ENCODE measurements around the gene PSEN1.
"Not testable (repeated sequence)": the region's sequence is repeated elsewhere in the genome, so short reads cannot be mapped to it uniquely, and the experiment has no call there.

DNA sequence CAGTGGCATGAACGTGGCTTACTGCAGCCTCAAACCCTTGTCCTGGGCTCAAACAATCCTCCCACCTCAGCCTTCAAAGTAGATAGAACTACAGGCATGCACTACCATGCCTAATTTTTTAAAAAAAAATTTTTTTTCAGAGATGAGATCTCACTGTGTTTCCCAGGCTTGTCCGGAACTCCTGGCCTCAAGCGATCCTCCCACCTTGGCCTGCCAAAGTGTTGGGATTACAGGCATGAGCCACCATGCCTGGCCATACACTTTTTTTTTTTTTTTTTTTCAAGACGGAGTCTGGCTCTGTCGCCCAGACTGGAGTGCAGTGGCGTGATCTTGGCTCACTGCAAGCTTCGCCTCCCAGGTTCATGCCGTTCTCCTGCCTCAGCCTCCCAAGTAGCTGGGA, 58.0 kb downstream of the PSEN1 start:
- not testable (repeated sequence) for TF ChIP-seq EP300 (IDR thresholded peaks at IDR 0.05); POLR2A (IDR thresholded peaks at IDR 0.05; ENCODE audit: low read length); JUNB (IDR thresholded peaks at IDR 0.05); TFCP2L1 (CRISPR knock-in tag; IDR thresholded peaks at IDR 0.05); NFE2L2 (conservative IDR thresholded peaks at IDR 0.05; ENCODE audit: low read length)
- TF ChIP-seq, protein P1, sequence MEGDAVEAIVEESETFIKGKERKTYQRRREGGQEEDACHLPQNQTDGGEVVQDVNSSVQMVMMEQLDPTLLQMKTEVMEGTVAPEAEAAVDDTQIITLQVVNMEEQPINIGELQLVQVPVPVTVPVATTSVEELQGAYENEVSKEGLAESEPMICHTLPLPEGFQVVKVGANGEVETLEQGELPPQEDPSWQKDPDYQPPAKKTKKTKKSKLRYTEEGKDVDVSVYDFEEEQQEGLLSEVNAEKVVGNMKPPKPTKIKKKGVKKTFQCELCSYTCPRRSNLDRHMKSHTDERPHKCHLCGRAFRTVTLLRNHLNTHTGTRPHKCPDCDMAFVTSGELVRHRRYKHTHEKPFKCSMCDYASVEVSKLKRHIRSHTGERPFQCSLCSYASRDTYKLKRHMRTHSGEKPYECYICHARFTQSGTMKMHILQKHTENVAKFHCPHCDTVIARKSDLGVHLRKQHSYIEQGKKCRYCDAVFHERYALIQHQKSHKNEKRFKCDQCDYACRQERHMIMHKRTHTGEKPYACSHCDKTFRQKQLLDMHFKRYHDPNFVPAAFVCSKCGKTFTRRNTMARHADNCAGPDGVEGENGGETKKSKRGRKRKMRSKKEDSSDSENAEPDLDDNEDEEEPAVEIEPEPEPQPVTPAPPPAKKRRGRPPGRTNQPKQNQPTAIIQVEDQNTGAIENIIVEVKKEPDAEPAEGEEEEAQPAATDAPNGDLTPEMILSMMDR (IDR thresholded peaks at IDR 0.05): not testable (repeated sequence)
- TF ChIP-seq, protein P2, sequence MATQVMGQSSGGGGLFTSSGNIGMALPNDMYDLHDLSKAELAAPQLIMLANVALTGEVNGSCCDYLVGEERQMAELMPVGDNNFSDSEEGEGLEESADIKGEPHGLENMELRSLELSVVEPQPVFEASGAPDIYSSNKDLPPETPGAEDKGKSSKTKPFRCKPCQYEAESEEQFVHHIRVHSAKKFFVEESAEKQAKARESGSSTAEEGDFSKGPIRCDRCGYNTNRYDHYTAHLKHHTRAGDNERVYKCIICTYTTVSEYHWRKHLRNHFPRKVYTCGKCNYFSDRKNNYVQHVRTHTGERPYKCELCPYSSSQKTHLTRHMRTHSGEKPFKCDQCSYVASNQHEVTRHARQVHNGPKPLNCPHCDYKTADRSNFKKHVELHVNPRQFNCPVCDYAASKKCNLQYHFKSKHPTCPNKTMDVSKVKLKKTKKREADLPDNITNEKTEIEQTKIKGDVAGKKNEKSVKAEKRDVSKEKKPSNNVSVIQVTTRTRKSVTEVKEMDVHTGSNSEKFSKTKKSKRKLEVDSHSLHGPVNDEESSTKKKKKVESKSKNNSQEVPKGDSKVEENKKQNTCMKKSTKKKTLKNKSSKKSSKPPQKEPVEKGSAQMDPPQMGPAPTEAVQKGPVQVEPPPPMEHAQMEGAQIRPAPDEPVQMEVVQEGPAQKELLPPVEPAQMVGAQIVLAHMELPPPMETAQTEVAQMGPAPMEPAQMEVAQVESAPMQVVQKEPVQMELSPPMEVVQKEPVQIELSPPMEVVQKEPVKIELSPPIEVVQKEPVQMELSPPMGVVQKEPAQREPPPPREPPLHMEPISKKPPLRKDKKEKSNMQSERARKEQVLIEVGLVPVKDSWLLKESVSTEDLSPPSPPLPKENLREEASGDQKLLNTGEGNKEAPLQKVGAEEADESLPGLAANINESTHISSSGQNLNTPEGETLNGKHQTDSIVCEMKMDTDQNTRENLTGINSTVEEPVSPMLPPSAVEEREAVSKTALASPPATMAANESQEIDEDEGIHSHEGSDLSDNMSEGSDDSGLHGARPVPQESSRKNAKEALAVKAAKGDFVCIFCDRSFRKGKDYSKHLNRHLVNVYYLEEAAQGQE (IDR thresholded peaks at IDR 0.05): not testable (repeated sequence)
